Uterus (tissue), 2 donors: ENCODE measurements around the gene TNRC18.

Experiments
- POLR2A ChIP-seq, 2 donors: fragments of 450-650 bp; IDR thresholded peaks; one replicate each; pipeline ENCODE4 v1.6.1; 2016; ENCODE audit warnings: antibody characterized with exemption in 2 of 2, mild to moderate bottlenecking in 1 of 2, moderate library complexity in 1 of 2
- TF ChIP-seq, protein P1 (sequence below), 4 experiments: fragments of 200-600 bp in 2 of 4; fragments of 450-650 bp in 2 of 4; sonication (generic) in 2 of 4; IDR thresholded peaks; one replicate each; pipeline ENCODE4 v1.5.1; 2016 to 2019; ENCODE audit warnings: antibody characterized with exemption in 4 of 4, mild to moderate bottlenecking in 2 of 4, moderate library complexity in 1 of 4

DNA sequence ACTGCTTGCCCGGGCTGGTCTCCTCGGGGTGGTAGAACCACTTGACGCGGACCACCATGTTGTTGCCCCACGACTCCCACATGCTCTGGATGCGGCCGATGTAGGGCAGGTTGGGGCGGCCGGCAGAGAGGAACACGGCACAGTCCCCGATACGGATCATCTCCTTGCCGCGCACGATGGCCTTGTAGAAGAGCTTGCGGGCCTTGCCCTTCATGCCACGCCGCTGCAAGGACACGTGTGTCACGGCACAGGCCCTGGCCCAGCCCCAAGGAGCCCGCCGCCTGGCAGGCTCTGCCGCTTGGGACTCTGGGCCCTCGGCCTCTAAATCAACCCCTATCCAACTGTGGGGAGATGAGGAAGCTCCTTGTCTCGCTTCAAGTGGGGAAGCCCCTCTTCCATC is 114.5 kb downstream of the TNRC18 start:
- TF ChIP-seq, protein P1, sequence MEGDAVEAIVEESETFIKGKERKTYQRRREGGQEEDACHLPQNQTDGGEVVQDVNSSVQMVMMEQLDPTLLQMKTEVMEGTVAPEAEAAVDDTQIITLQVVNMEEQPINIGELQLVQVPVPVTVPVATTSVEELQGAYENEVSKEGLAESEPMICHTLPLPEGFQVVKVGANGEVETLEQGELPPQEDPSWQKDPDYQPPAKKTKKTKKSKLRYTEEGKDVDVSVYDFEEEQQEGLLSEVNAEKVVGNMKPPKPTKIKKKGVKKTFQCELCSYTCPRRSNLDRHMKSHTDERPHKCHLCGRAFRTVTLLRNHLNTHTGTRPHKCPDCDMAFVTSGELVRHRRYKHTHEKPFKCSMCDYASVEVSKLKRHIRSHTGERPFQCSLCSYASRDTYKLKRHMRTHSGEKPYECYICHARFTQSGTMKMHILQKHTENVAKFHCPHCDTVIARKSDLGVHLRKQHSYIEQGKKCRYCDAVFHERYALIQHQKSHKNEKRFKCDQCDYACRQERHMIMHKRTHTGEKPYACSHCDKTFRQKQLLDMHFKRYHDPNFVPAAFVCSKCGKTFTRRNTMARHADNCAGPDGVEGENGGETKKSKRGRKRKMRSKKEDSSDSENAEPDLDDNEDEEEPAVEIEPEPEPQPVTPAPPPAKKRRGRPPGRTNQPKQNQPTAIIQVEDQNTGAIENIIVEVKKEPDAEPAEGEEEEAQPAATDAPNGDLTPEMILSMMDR (IDR thresholded peaks at IDR 0.05), result no peak
- TF ChIP-seq POLR2A (IDR thresholded peaks at IDR 0.05), result no peak
